NOMO-1 (cell line): Measurements from ENCODE around the gene KRT77.

ENCODE experiments used
- DNase-seq, 2 experiments: peaks; one replicate each; lab custom pipeline; 2025; ENCODE audit not compliant: unreplicated experiment in 2 of 2; lab: John Stamatoyannopoulos, UW

KRT77 gene

GRCh38 chr12:52694151-52694550 is 9.2 kb downstream of the KRT77 start:
- no peak for DNase-seq

- DNase-seq = no peak
Measured at GRCh38 chr12:52693261-52693660, 10.1 kb downstream of the KRT77 start.

- DNase-seq = no peak
Measured at GRCh38 chr12:52692254-52692653, 11.1 kb downstream of the KRT77 start.

- DNase-seq = no peak
Measured at GRCh38 chr12:52691841-52692150, 11.5 kb downstream of the KRT77 start.

GRCh38 chr12:52691076-52691840 is 12.1 kb downstream of the KRT77 start:
- DNase-seq = no peak

GRCh38 chr12:52690351-52691075 is 12.8 kb downstream of the KRT77 start:
- no peak for DNase-seq

GRCh38 chr12:52689936-52690335 is 13.4 kb downstream of the KRT77 start:
- DNase-seq = no peak

- no peak for DNase-seq
Measured at GRCh38 chr12:52689239-52689638, 14.1 kb downstream of the KRT77 start.

GRCh38 chr12:52688481-52688880 is 14.8 kb downstream of the KRT77 start:
- DNase-seq = no peak

- no peak for DNase-seq
Measured at GRCh38 chr12:52687497-52688385, 15.6 kb downstream of the KRT77 start.

GRCh38 chr12:52686756-52687487 is 16.4 kb downstream of the KRT77 start:
- DNase-seq = no peak

- DNase-seq = no peak
Measured at GRCh38 chr12:52686063-52686462, 17.3 kb downstream of the KRT77 start.

GRCh38 chr12:52685406-52685890 is 17.9 kb downstream of the KRT77 start:
- DNase-seq = no peak

- DNase-seq = no peak
Measured at GRCh38 chr12:52684431-52684830, 18.9 kb downstream of the KRT77 start.

GRCh38 chr12:52683575-52684300 is 19.6 kb downstream of the KRT77 start:
- no peak for DNase-seq

GRCh38 chr12:52682938-52683574 is 20.3 kb downstream of the KRT77 start:
- DNase-seq = no peak

- no peak for DNase-seq
Measured at GRCh38 chr12:52682381-52682660, 21.0 kb downstream of the KRT77 start.

GRCh38 chr12:52681526-52682380 is 21.6 kb downstream of the KRT77 start:
- DNase-seq = no peak

- no peak for DNase-seq
Measured at GRCh38 chr12:52680363-52680762, 23.0 kb downstream of the KRT77 start, which contains the start of gene KRT1. Gene KRT1, minus strand, starts transcription at chr12:52680407. Its CDS starts 59 bp downstream, at chr12:52680348.
